MM.1S (cell line): ENCODE data around the gene GABRD.

ENCODE experiments used
- DNase-seq: peaks from one replicate; pipeline ENCODE4 v3.0.0-alpha.2; 2015
- H2AFZ ChIP-seq: fragments of 300-600 bp; sonication (generic); 2 replicates; pipeline ENCODE4 v1.6.0; 2016; ENCODE audit warnings: antibody characterized with exemption, low read length
- H3F3A ChIP-seq: fragments of 300-600 bp; sonication (generic); 2 replicates; pipeline ENCODE4 v1.6.1; 2016; ENCODE audit warnings: mild to moderate bottlenecking, antibody characterized with exemption, low read length, moderate library complexity, mixed read lengths; ENCODE audit not compliant: insufficient read depth
- H3K27ac ChIP-seq: fragments of 300-600 bp; sonication (generic); 2 replicates; pipeline ENCODE4 v1.5.1; 2016; ENCODE audit warnings: mild to moderate bottlenecking, low read length
- H3K27me3 ChIP-seq: fragments of 300-600 bp; sonication (generic); replicated peaks from 2 replicates; pipeline ENCODE4 v1.6.0; 2016; ENCODE audit warnings: low read length; ENCODE audit not compliant: insufficient read depth
- H3K36me3 ChIP-seq: fragments of 300-600 bp; sonication (generic); replicated peaks from 2 replicates; pipeline ENCODE4 v1.6.1; 2016; ENCODE audit warnings: mild to moderate bottlenecking, low read length, mixed read lengths; ENCODE audit not compliant: insufficient read depth
- H3K4me1 ChIP-seq: fragments of 300-600 bp; sonication (generic); 2 replicates; pipeline ENCODE4 v1.6.1; 2016; ENCODE audit warnings: low read length, mixed read lengths
- H3K4me2 ChIP-seq: fragments of 300-600 bp; sonication (generic); 2 replicates; pipeline ENCODE4 v1.6.0; 2016; ENCODE audit warnings: low read depth, low read length
- H3K4me3 ChIP-seq: fragments of 300-600 bp; sonication (generic); 2 replicates; pipeline ENCODE4 v1.5.1; 2016; ENCODE audit warnings: low read length, mixed read lengths
- H3K79me2 ChIP-seq: fragments of 300-600 bp; sonication (generic); 2 replicates; pipeline ENCODE4 v1.6.1; 2016; ENCODE audit warnings: mixed run types, low read length, mixed read lengths
- H3K9ac ChIP-seq: fragments of 300-600 bp; sonication (generic); 2 replicates; pipeline ENCODE4 v1.6.1; 2016; ENCODE audit warnings: low read length, mixed read lengths
- H3K9me2 ChIP-seq: fragments of 300-600 bp; sonication (generic); replicated peaks from 2 replicates; pipeline ENCODE4 v1.6.1; 2016; ENCODE audit warnings: mild to moderate bottlenecking, low read length, mixed read lengths; ENCODE audit not compliant: insufficient read depth
- H3K9me3 ChIP-seq: fragments of 300-600 bp; sonication (generic); replicated peaks from 2 replicates; pipeline ENCODE4 v1.6.1; 2016; ENCODE audit warnings: mild to moderate bottlenecking, low read length, mixed read lengths; ENCODE audit not compliant: insufficient read depth
- H4K20me1 ChIP-seq: fragments of 300-600 bp; sonication (generic); 2 replicates; pipeline ENCODE4 v1.6.1; 2016; ENCODE audit warnings: mild to moderate bottlenecking, low read length, moderate library complexity, mixed read lengths; ENCODE audit not compliant: insufficient read depth
- EZH2 ChIP-seq: fragments of 300-600 bp; sonication (generic); optimal IDR thresholded peaks from 2 replicates; pipeline ENCODE3; 2017; ENCODE audit warnings: low read depth, mild to moderate bottlenecking, antibody characterized with exemption, low read length, mixed read lengths
- EZH2phosphoT487 ChIP-seq: fragments of 300-600 bp; sonication (generic); IDR thresholded peaks from 2 replicates; pipeline ENCODE4 v1.6.1; 2018; ENCODE audit warnings: antibody characterized with exemption, low read length
- TF ChIP-seq, protein P1 (sequence below): fragments of 300-600 bp; sonication (generic); IDR thresholded peaks from 2 replicates; pipeline ENCODE4 v1.5.1; 2016; ENCODE audit warnings: antibody characterized with exemption, low read length, mixed read lengths

GABRD gene

DNA sequence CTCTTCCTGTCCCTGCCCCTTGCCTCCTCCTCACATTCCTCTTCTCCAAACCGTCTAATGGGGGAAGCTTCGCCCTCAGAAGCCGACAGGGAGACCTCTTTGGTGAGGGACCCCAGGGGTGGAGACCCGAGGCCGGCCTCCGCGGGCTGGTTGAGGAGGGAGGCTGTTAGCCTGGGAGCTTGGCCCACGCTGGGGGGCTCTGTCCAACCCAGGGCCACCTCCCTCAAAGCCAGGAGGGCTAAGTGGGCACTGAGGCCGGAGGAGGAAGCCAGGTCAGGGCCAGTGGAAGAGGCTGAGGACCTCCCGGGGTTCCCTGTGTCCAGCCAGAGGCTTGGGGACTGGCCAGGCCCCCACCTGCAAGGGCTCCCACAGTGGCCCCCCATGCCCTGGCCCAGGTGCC lies 5.3 kb downstream of the GABRD start:
- H3K79me2 ChIP-seq: no peaks in the 10 kb centered on the region
- H2AFZ ChIP-seq: no peak overlapping the region
- H3K9ac ChIP-seq: no peak overlapping the region
- H3K4me2 ChIP-seq: no peak overlapping the region
- H3K27me3 ChIP-seq: peaks cover 100% of the 10 kb centered on the region
- no peaks in the 10 kb centered on the region for H3K9me2 ChIP-seq
- no peak for DNase-seq
- no peak overlapping the region for H3K27ac ChIP-seq
- H4K20me1 ChIP-seq: no peaks in the 10 kb centered on the region
- H3K9me3 ChIP-seq: no peaks in the 10 kb centered on the region
- TF ChIP-seq EZH2phosphoT487 (no peak), EZH2 (no peak)
- TF ChIP-seq, protein P1, sequence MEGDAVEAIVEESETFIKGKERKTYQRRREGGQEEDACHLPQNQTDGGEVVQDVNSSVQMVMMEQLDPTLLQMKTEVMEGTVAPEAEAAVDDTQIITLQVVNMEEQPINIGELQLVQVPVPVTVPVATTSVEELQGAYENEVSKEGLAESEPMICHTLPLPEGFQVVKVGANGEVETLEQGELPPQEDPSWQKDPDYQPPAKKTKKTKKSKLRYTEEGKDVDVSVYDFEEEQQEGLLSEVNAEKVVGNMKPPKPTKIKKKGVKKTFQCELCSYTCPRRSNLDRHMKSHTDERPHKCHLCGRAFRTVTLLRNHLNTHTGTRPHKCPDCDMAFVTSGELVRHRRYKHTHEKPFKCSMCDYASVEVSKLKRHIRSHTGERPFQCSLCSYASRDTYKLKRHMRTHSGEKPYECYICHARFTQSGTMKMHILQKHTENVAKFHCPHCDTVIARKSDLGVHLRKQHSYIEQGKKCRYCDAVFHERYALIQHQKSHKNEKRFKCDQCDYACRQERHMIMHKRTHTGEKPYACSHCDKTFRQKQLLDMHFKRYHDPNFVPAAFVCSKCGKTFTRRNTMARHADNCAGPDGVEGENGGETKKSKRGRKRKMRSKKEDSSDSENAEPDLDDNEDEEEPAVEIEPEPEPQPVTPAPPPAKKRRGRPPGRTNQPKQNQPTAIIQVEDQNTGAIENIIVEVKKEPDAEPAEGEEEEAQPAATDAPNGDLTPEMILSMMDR: no peak
- H3K36me3 ChIP-seq: no peaks in the 10 kb centered on the region
- H3K4me3 ChIP-seq: no peak overlapping the region
- no peaks in the 10 kb centered on the region for H3K4me1 ChIP-seq
- H3F3A ChIP-seq: no peaks in the 10 kb centered on the region

GRCh38 chr1:2024887-2025286 lies 5.7 kb downstream of the GABRD start:
- Histone ChIP-seq H3K79me2 (no peaks in the 10 kb centered on the region), H3K4me2 (no peak overlapping the region), H3K9me3 (no peaks in the 10 kb centered on the region), H3K36me3 (no peaks in the 10 kb centered on the region), H3K9me2 (no peaks in the 10 kb centered on the region), H3K9ac (no peak overlapping the region), H3K4me1 (no peaks in the 10 kb centered on the region), H3K27me3 (peaks cover 100% of the 10 kb centered on the region), H3K27ac (no peak overlapping the region), H3F3A (no peaks in the 10 kb centered on the region), H4K20me1 (no peaks in the 10 kb centered on the region), H2AFZ (no peak overlapping the region), H3K4me3 (no peak overlapping the region)
- no peak for DNase-seq
- TF ChIP-seq, protein P1: no peak
- TF ChIP-seq EZH2phosphoT487: no peak
- TF ChIP-seq EZH2: no peak

DNA sequence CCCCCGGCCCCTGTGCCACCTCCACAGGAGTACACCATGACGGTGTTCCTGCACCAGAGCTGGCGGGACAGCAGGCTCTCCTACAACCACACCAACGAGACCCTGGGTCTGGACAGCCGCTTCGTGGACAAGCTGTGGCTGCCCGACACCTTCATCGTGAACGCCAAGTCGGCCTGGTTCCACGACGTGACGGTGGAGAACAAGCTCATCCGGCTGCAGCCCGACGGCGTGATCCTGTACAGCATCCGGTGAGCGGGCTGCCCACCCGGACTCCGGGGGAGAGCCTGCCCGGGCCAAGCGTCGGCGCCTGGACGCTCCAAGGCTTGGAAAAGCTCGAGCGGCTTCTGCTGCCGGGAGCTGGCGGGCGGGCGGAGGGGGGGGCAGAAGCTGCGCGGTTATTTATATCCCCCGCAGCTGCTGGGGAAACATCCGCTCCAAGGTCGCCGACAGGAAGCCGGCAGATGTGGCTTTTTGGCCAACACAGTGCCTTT lies 6.4 kb downstream of the GABRD start:
- H3K27ac ChIP-seq: no peak overlapping the region
- no peaks in the 10 kb centered on the region for H3K9me3 ChIP-seq
- no peaks in the 10 kb centered on the region for H3K36me3 ChIP-seq
- TF ChIP-seq EZH2 (no peak), EZH2phosphoT487 (no peak)
- TF ChIP-seq, protein P1: no peak
- no peaks in the 10 kb centered on the region for H3F3A ChIP-seq
- H3K4me2 ChIP-seq: peak overlapping the region; percentile 37; the same call in 1 of the 2 replicates
- no peak for DNase-seq
- H3K4me1 ChIP-seq: no peaks in the 10 kb centered on the region
- H3K9ac ChIP-seq: no peak overlapping the region
- no peaks in the 10 kb centered on the region for H4K20me1 ChIP-seq
- H3K27me3 ChIP-seq: peaks cover 100% of the 10 kb centered on the region
- H2AFZ ChIP-seq: no peak overlapping the region
- H3K4me3 ChIP-seq: no peak overlapping the region; the same call in 1 of the 2 replicates
- no peaks in the 10 kb centered on the region for H3K79me2 ChIP-seq
- H3K9me2 ChIP-seq: no peaks in the 10 kb centered on the region
